ENCODE measurements around the gene AHI1.
"Not testable (repeated sequence)": the region's sequence is repeated elsewhere in the genome, so short reads cannot be mapped to it uniquely, and the experiment has no call there.

Gene AHI1

GRCh38 chr6:135490381-135490780 lies 7.2 kb downstream of the AHI1 start:
- H3K27me3 ChIP-seq (ENCODE audit: control insufficient read depth in 2 of 2, insufficient read depth in 2 of 2, low read length in 2 of 2), result no peaks in the 10 kb centered on the region
- H3K9me3 ChIP-seq (ENCODE audit: control insufficient read depth in 2 of 2, low read length in 2 of 2), result no peaks in the 10 kb centered on the region
- peaks cover 15 to 24% of the 10 kb centered on the region in 2 donors for H3K36me3 ChIP-seq (ENCODE audit: control insufficient read depth in 2 of 2, insufficient read depth in 2 of 2, low read length in 2 of 2)
- no peak overlapping the region for H3K9ac ChIP-seq (ENCODE audit: low read depth in 1 of 2, low read length in 2 of 2)
- no peaks in the 10 kb centered on the region for H3K4me1 ChIP-seq (ENCODE audit: control insufficient read depth in 2 of 2, insufficient read depth in 2 of 2, low read length in 2 of 2)
- H3K27ac ChIP-seq (ENCODE audit: low read depth in 2 of 2, low read length in 2 of 2), result no peak overlapping the region
- H3K4me3 ChIP-seq (ENCODE audit: low read length in 2 of 2), result no peak overlapping the region

- peaks cover 21 to 37% of the 10 kb centered on the region in 2 donors for H3K36me3 ChIP-seq (ENCODE audit: control insufficient read depth in 2 of 2, insufficient read depth in 2 of 2, low read length in 2 of 2)
- H3K9me3 ChIP-seq (ENCODE audit: control insufficient read depth in 2 of 2, low read length in 2 of 2), result peaks cover 2 to 9% of the 10 kb centered on the region in 2 donors
- no peaks in the 10 kb centered on the region for H3K27me3 ChIP-seq (ENCODE audit: control insufficient read depth in 2 of 2, insufficient read depth in 2 of 2, low read length in 2 of 2)
- H3K4me1 ChIP-seq (ENCODE audit: control insufficient read depth in 2 of 2, insufficient read depth in 2 of 2, low read length in 2 of 2), result no peaks in the 10 kb centered on the region
- H3K27ac ChIP-seq (ENCODE audit: low read depth in 2 of 2, low read length in 2 of 2), result no peak overlapping the region
- H3K4me3 ChIP-seq (ENCODE audit: low read length in 2 of 2), result no peak overlapping the region
- no peak overlapping the region for H3K9ac ChIP-seq (ENCODE audit: low read depth in 1 of 2, low read length in 2 of 2)
Observed at GRCh38 chr6:135488023-135488422, 9.5 kb downstream of the AHI1 start.

GRCh38 chr6:135483903-135484302 lies 13.6 kb downstream of the AHI1 start:
- not testable (repeated sequence) for H3K4me1 ChIP-seq (ENCODE audit: control insufficient read depth in 2 of 2, insufficient read depth in 2 of 2, low read length in 2 of 2); H3K27ac ChIP-seq (ENCODE audit: low read depth in 2 of 2, low read length in 2 of 2); H3K9ac ChIP-seq (ENCODE audit: low read depth in 1 of 2, low read length in 2 of 2); H3K4me3 ChIP-seq (ENCODE audit: low read length in 2 of 2); H3K27me3 ChIP-seq (ENCODE audit: control insufficient read depth in 2 of 2, insufficient read depth in 2 of 2, low read length in 2 of 2)
- peaks cover 12 to 18% of the 10 kb centered on the region in 2 donors for H3K9me3 ChIP-seq (ENCODE audit: control insufficient read depth in 2 of 2, low read length in 2 of 2)
- peaks cover 20 to 34% of the 10 kb centered on the region in 2 donors for H3K36me3 ChIP-seq (ENCODE audit: control insufficient read depth in 2 of 2, insufficient read depth in 2 of 2, low read length in 2 of 2)

GRCh38 chr6:135481783-135482369 lies 15.7 kb downstream of the AHI1 start:
- no peak overlapping the region for H3K27ac ChIP-seq (ENCODE audit: low read depth in 2 of 2, low read length in 2 of 2)
- no peak overlapping the region for H3K9ac ChIP-seq (ENCODE audit: low read depth in 1 of 2, low read length in 2 of 2)

GRCh38 chr6:135479601-135480000 lies 17.9 kb downstream of the AHI1 start:
- Histone ChIP-seq H3K9ac (ENCODE audit: low read depth in 1 of 2, low read length in 2 of 2) (no peak overlapping the region), H3K27me3 (ENCODE audit: control insufficient read depth in 2 of 2, insufficient read depth in 2 of 2, low read length in 2 of 2) (no peaks in the 10 kb centered on the region), H3K36me3 (ENCODE audit: control insufficient read depth in 2 of 2, insufficient read depth in 2 of 2, low read length in 2 of 2) (peaks cover 22 to 25% of the 10 kb centered on the region in 2 donors), H3K27ac (ENCODE audit: low read depth in 2 of 2, low read length in 2 of 2) (no peak overlapping the region), H3K4me3 (ENCODE audit: low read length in 2 of 2) (no peak overlapping the region), H3K9me3 (ENCODE audit: control insufficient read depth in 2 of 2, low read length in 2 of 2) (peaks cover 16 to 18% of the 10 kb centered on the region in 2 donors), H3K4me1 (ENCODE audit: control insufficient read depth in 2 of 2, insufficient read depth in 2 of 2, low read length in 2 of 2) (no peaks in the 10 kb centered on the region)

More at GRCh38 chr6:135481783-135482369, 15.7 kb downstream of the AHI1 start:
- peaks cover 24 to 35% of the 10 kb centered on the region in 2 donors for H3K36me3 ChIP-seq (ENCODE audit: control insufficient read depth in 2 of 2, insufficient read depth in 2 of 2, low read length in 2 of 2)
- H3K27me3 ChIP-seq (ENCODE audit: control insufficient read depth in 2 of 2, insufficient read depth in 2 of 2, low read length in 2 of 2), result no peaks in the 10 kb centered on the region
- H3K4me3 ChIP-seq (ENCODE audit: low read length in 2 of 2), result no peak overlapping the region
- peaks cover 16 to 18% of the 10 kb centered on the region in 2 donors for H3K9me3 ChIP-seq (ENCODE audit: control insufficient read depth in 2 of 2, low read length in 2 of 2)
- no peaks in the 10 kb centered on the region for H3K4me1 ChIP-seq (ENCODE audit: control insufficient read depth in 2 of 2, insufficient read depth in 2 of 2, low read length in 2 of 2)

GRCh38 chr6:135478626-135479025 lies 18.9 kb downstream of the AHI1 start:
- H3K27ac ChIP-seq (ENCODE audit: low read depth in 2 of 2, low read length in 2 of 2), result no peak overlapping the region

GRCh38 chr6:135475292-135475886 lies 22.2 kb downstream of the AHI1 start:
- Histone ChIP-seq H3K36me3 (ENCODE audit: control insufficient read depth in 2 of 2, insufficient read depth in 2 of 2, low read length in 2 of 2) (peaks cover 8 to 12% of the 10 kb centered on the region in 2 donors), H3K27me3 (ENCODE audit: control insufficient read depth in 2 of 2, insufficient read depth in 2 of 2, low read length in 2 of 2) (no peaks in the 10 kb centered on the region), H3K4me3 (ENCODE audit: low read length in 2 of 2) (no peak overlapping the region), H3K9me3 (ENCODE audit: control insufficient read depth in 2 of 2, low read length in 2 of 2) (peaks cover 0 to 6% of the 10 kb centered on the region in 2 donors), H3K9ac (ENCODE audit: low read depth in 1 of 2, low read length in 2 of 2) (no peak overlapping the region), H3K4me1 (ENCODE audit: control insufficient read depth in 2 of 2, insufficient read depth in 2 of 2, low read length in 2 of 2) (no peaks in the 10 kb centered on the region), H3K27ac (ENCODE audit: low read depth in 2 of 2, low read length in 2 of 2) (no peak overlapping the region)

More at GRCh38 chr6:135478626-135479025, 18.9 kb downstream of the AHI1 start:
- Histone ChIP-seq H3K4me1 (ENCODE audit: control insufficient read depth in 2 of 2, insufficient read depth in 2 of 2, low read length in 2 of 2) (no peaks in the 10 kb centered on the region), H3K27me3 (ENCODE audit: control insufficient read depth in 2 of 2, insufficient read depth in 2 of 2, low read length in 2 of 2) (no peaks in the 10 kb centered on the region), H3K9me3 (ENCODE audit: control insufficient read depth in 2 of 2, low read length in 2 of 2) (peaks cover 14 to 15% of the 10 kb centered on the region in 2 donors), H3K4me3 (ENCODE audit: low read length in 2 of 2) (no peak overlapping the region), H3K9ac (ENCODE audit: low read depth in 1 of 2, low read length in 2 of 2) (no peak overlapping the region), H3K36me3 (ENCODE audit: control insufficient read depth in 2 of 2, insufficient read depth in 2 of 2, low read length in 2 of 2) (peaks cover 16% of the 10 kb centered on the region in 2 donors)

- H3K9ac ChIP-seq (ENCODE audit: low read depth in 1 of 2, low read length in 2 of 2), result no peak overlapping the region
- no peak overlapping the region for H3K27ac ChIP-seq (ENCODE audit: low read depth in 2 of 2, low read length in 2 of 2)
- peaks cover 0 to 6% of the 10 kb centered on the region in 2 donors for H3K9me3 ChIP-seq (ENCODE audit: control insufficient read depth in 2 of 2, low read length in 2 of 2)
- no peaks in the 10 kb centered on the region for H3K4me1 ChIP-seq (ENCODE audit: control insufficient read depth in 2 of 2, insufficient read depth in 2 of 2, low read length in 2 of 2)
- H3K27me3 ChIP-seq (ENCODE audit: control insufficient read depth in 2 of 2, insufficient read depth in 2 of 2, low read length in 2 of 2), result no peaks in the 10 kb centered on the region
- H3K4me3 ChIP-seq (ENCODE audit: low read length in 2 of 2), result no peak overlapping the region
- H3K36me3 ChIP-seq (ENCODE audit: control insufficient read depth in 2 of 2, insufficient read depth in 2 of 2, low read length in 2 of 2), result peaks cover 4 to 7% of the 10 kb centered on the region in 2 donors
Observed at GRCh38 chr6:135474362-135474761, 23.2 kb downstream of the AHI1 start.

- no peaks in the 10 kb centered on the region for H3K4me1 ChIP-seq (ENCODE audit: control insufficient read depth in 2 of 2, insufficient read depth in 2 of 2, low read length in 2 of 2)
- no peaks in the 10 kb centered on the region for H3K9me3 ChIP-seq (ENCODE audit: control insufficient read depth in 2 of 2, low read length in 2 of 2)
- no peak overlapping the region for H3K27ac ChIP-seq (ENCODE audit: low read depth in 2 of 2, low read length in 2 of 2)
- H3K4me3 ChIP-seq (ENCODE audit: low read length in 2 of 2), result no peak overlapping the region
- peaks cover 14 to 23% of the 10 kb centered on the region in 2 donors for H3K36me3 ChIP-seq (ENCODE audit: control insufficient read depth in 2 of 2, insufficient read depth in 2 of 2, low read length in 2 of 2)
- no peak overlapping the region for H3K9ac ChIP-seq (ENCODE audit: low read depth in 1 of 2, low read length in 2 of 2)
- H3K27me3 ChIP-seq (ENCODE audit: control insufficient read depth in 2 of 2, insufficient read depth in 2 of 2, low read length in 2 of 2), result no peaks in the 10 kb centered on the region
Observed at GRCh38 chr6:135465903-135466302, 31.6 kb downstream of the AHI1 start.

GRCh38 chr6:135465307-135465706 lies 32.2 kb downstream of the AHI1 start:
- peaks cover 14 to 23% of the 10 kb centered on the region in 2 donors for H3K36me3 ChIP-seq (ENCODE audit: control insufficient read depth in 2 of 2, insufficient read depth in 2 of 2, low read length in 2 of 2)
- no peaks in the 10 kb centered on the region for H3K27me3 ChIP-seq (ENCODE audit: control insufficient read depth in 2 of 2, insufficient read depth in 2 of 2, low read length in 2 of 2)
- H3K27ac ChIP-seq (ENCODE audit: low read depth in 2 of 2, low read length in 2 of 2), result no peak overlapping the region
- no peak overlapping the region for H3K9ac ChIP-seq (ENCODE audit: low read depth in 1 of 2, low read length in 2 of 2)
- H3K4me1 ChIP-seq (ENCODE audit: control insufficient read depth in 2 of 2, insufficient read depth in 2 of 2, low read length in 2 of 2), result no peaks in the 10 kb centered on the region
- no peak overlapping the region for H3K4me3 ChIP-seq (ENCODE audit: low read length in 2 of 2)
- no peaks in the 10 kb centered on the region for H3K9me3 ChIP-seq (ENCODE audit: control insufficient read depth in 2 of 2, low read length in 2 of 2)
